HG03460 (cell line): ENCODE measurements around the gene PTPN12.

Source experiments
- ATAC-seq: cut with Tn5 transposase; IDR thresholded peaks from one replicate; pipeline ENCODE4 v1.9.1; 2021; ENCODE audit not compliant: unreplicated experiment

The PTPN12 gene

GRCh38 chr7:77657427-77658224 lies 120.5 kb downstream of the PTPN12 start:
- no peak for ATAC-seq

DNA sequence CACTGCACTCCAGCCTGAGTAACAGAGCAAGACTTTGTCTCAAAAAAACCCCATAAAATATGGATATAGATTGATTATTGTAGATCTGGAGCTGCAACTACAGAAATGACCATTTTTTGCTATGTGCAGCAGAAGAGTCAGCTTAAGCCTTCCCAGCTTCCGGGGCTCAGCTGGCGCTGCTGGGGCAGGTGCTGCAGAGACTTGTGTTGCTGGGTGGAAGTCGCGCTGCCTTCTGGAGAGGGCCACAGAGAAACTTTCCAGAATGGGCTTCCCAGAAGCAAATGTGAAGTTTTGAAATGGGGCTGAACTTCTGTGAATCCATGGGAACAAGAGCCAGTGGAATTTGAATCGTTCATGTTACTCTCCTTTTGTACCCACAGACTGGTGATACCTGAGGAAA lies 121.8 kb downstream of the PTPN12 start:
- ATAC-seq: no peak

GRCh38 chr7:77661816-77662215 lies 124.7 kb downstream of the PTPN12 start:
- ATAC-seq: no peak

GRCh38 chr7:77662869-77663268 lies 125.8 kb downstream of the PTPN12 start:
- no peak for ATAC-seq

DNA sequence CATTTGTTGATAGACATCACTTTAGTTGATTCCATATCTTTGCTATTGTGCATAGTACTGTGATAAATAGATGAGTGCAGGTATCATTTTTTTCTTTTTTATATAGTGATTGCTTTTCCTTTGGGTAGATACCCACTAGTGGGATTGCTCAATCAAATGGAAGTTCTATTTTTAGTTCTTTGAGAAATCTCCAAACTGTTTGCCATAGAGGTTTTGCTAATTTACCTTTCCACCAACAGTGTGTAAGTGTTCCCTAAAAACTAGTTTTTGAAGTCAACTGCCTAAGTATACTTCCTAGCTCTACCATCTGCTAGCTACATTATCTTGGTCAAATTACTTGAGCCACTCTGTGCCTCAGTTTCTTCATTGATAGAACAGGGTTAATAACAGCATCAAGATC lies 127.6 kb downstream of the PTPN12 start:
- ATAC-seq: no peak

DNA sequence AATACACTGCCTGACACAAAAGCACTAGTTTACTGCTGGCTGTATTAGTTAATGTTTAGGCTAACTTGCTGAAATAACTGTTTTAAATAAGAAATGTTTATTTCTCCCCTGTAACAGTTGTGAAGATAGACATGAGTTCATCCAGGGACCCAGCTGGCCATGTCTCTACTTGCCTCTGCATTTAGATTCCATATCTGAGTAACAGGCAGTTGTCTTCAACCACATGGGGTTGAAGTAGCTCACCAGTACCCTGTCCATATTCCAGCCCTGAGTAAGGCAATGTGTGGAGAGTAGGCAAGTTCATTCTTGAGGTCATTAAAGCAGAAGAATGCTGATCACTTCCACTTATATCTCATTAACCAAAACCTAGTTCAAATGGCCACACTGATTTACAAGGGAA lies 128.1 kb downstream of the PTPN12 start:
- ATAC-seq: no peak

- no peak for ATAC-seq
Observed at GRCh38 chr7:77667459-77668086, 130.5 kb downstream of the PTPN12 start.

- ATAC-seq: no peak
Observed at GRCh38 chr7:77674878-77675277, 137.8 kb downstream of the PTPN12 start.

GRCh38 chr7:77679608-77680007 lies 142.5 kb downstream of the PTPN12 start:
- no peak for ATAC-seq

- ATAC-seq: no peak
Observed at GRCh38 chr7:77680266-77680665, 143.2 kb downstream of the PTPN12 start.

DNA sequence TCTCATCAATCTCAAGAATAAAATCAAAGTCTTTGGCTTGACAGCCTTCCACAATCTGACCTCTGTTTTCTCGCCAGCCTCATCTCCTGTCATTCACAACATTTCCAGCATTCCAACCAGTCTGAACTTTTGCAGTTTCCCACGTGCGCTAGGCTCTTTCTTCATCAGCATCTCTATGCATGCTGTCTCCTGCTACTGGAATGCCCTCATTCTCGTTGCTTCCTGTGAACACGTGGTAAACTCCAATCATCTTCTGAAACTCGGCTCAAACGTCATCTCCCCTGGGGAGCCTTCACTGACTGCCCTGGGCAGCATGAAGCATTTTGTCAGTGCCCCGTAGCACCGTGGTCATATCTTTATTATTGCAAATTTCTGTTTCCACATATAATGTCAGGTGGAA lies 146.9 kb downstream of the PTPN12 start:
- no peak for ATAC-seq

DNA sequence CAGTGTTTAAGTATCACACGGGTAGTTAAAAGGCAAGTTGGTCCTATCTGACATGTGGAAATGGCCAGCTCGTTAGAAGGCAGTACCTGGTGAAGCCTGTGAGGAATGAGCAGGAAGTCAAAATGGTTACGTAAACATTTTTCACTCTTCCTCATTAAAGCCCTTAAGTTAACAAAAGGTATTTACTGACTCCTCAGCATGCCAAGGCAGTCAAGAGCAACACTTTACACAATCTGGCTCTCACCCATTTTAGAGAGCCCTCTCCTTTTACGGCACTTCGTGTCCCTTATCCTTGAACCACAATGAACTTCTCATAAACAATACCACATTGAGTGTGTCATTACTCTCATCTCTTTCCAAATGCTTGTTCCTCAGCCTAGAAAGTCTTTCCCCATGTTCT lies 148.1 kb downstream of the PTPN12 start:
- ATAC-seq: no peak

DNA sequence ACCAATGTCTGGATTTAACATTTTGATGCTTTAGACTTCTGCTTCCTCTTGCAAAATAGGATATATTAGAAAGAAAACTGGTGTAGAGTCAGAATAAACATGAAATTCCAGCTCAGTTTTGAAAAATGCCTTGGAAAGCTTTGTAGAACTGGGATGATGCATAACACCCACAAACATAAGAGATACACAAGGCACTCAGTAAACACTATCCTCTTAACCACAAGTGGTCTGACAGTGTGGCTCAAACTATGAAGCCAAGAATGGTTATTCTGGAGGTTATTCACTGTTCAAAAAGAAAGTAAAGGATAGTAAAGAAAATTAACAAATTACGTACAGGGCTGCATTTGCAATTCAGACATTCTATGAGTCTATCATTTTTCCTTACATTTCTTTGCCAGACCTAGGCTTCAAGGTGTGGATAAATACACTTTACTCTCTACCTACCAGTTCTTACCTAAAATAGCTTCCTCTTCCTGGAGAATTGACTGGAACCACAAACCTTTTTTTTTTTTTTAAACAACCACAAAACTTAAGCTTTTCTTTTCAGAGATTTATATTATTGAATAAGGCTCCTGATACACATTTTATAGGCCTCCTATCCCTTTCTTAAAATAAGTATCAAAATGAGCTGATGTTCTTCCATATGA lies 150.1 kb downstream of the PTPN12 start:
- no peak for ATAC-seq

GRCh38 chr7:77687747-77688144 lies 150.7 kb downstream of the PTPN12 start:
- ATAC-seq: no peak
